SU-DHL-6 (cell line): ENCODE measurements around the gene FAM114A2.

Experiments used
- H2AFZ ChIP-seq: fragments of 200-600 bp; sonication (generic); 2 replicates; pipeline ENCODE4 v1.6.1; 2014; ENCODE audit warnings: low read depth, mild to moderate bottlenecking, moderate library complexity, mixed read lengths, antibody characterized with exemption, low read length; ENCODE audit not compliant: severe bottlenecking
- H3F3A ChIP-seq: fragments of 200-600 bp; shearing (Covaris generic); 2 replicates; pipeline ENCODE4 v1.6.0; 2016; ENCODE audit warnings: antibody characterized with exemption, mild to moderate bottlenecking; ENCODE audit not compliant: insufficient read depth
- H3K27ac ChIP-seq: fragments of 200-600 bp; sonication (generic); 2 replicates; pipeline ENCODE4 v1.5.1; 2016; ENCODE audit warnings: low read depth, mild to moderate bottlenecking, low read length, moderate library complexity, mixed read lengths
- H3K27me3 ChIP-seq: fragments of 200-600 bp; sonication (generic), shearing (Covaris generic); 2 replicates; pipeline ENCODE4 v1.6.0; 2014; ENCODE audit warnings: mild to moderate bottlenecking, low read length
- H3K36me3 ChIP-seq: fragments of 200-600 bp; sonication (generic); 2 replicates; pipeline ENCODE4 v1.6.1; 2014; ENCODE audit warnings: mild to moderate bottlenecking, low read length, mixed read lengths
- H3K4me2 ChIP-seq: fragments of 300-600, 200-600 bp; shearing (Covaris generic), sonication (generic); 2 replicates; pipeline ENCODE4 v1.6.0; 2014; ENCODE audit warnings: low read length, low read depth, mild to moderate bottlenecking; ENCODE audit not compliant: poor library complexity, severe bottlenecking
- H3K4me3 ChIP-seq: fragments of 200-600 bp; sonication (generic); 2 replicates; pipeline ENCODE4 v1.5.1; 2014; ENCODE audit warnings: antibody characterized with exemption, low read length, mild to moderate bottlenecking, mixed read lengths; ENCODE audit not compliant: insufficient read depth, poor library complexity, severe bottlenecking
- H3K79me2 ChIP-seq: fragments of 200-600 bp; sonication (generic); 2 replicates; pipeline ENCODE4 v1.6.1; 2014; ENCODE audit warnings: mild to moderate bottlenecking, low read length, moderate library complexity; ENCODE audit not compliant: insufficient read depth
- H3K9ac ChIP-seq: fragments of 200-600 bp; sonication (generic); 2 replicates; pipeline ENCODE4 v1.7.0; 2014; ENCODE audit warnings: mild to moderate bottlenecking, low read length
- H3K9me2 ChIP-seq: fragments of 200-600 bp; sonication (generic); replicated peaks from 2 replicates; pipeline ENCODE4 v1.6.1; 2014; ENCODE audit warnings: low read length; ENCODE audit not compliant: insufficient read depth
- H3K9me3 ChIP-seq: fragments of 200-600 bp; sonication (generic); 2 replicates; pipeline ENCODE4 v1.6.1; 2014; ENCODE audit warnings: low read length, mixed read lengths; ENCODE audit not compliant: insufficient read depth
- H4K20me1 ChIP-seq: fragments of 200-600 bp; sonication (generic); 2 replicates; pipeline ENCODE4 v1.6.1; 2014; ENCODE audit warnings: low read depth, mild to moderate bottlenecking, antibody characterized with exemption, low read length, moderate library complexity, mixed read lengths
- EZH2phosphoT487 ChIP-seq: fragments of 200-600 bp; sonication (generic), shearing (Covaris generic); conservative IDR thresholded peaks from 2 replicates; pipeline ENCODE4 v1.6.1; 2018; ENCODE audit warnings: mild to moderate bottlenecking, antibody characterized with exemption, low read length, moderate library complexity, mixed read lengths
- TF ChIP-seq, protein P1 (sequence below): fragments of 200-600 bp; sonication (generic); IDR thresholded peaks from one replicate; pipeline ENCODE4 v1.5.1; 2017; ENCODE audit warnings: antibody characterized with exemption, mild to moderate bottlenecking, low read length, moderate library complexity; ENCODE audit not compliant: insufficient read depth, poor library complexity, severe bottlenecking

Gene FAM114A2

DNA sequence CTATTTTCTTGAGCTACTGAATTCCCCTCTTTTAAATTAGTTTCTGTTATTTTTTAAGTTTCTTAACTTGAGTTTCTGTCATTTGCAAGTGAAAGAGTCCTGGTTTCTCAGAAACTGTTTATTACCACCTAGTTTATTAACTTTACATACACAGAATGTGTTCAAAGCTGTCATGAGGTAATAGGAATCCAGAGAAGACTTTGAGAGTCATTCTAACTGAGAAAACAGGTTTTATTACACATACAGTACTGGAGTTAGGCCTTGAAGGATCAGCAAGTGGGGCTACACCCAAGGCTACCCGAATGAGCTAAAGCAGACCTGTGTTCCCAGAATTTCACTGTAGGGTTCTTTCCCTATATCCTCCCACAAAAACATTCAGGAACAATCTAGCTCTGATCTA is 33.1 kb downstream of the FAM114A2 start:
- no peaks in the 10 kb centered on the region for H3K27me3 ChIP-seq
- H3K9me2 ChIP-seq, result no peaks in the 10 kb centered on the region
- H3K79me2 ChIP-seq, result no peaks in the 10 kb centered on the region
- H3K27ac ChIP-seq, result no peak overlapping the region
- no peaks in the 10 kb centered on the region for H3K9me3 ChIP-seq
- H3F3A ChIP-seq, result no peaks in the 10 kb centered on the region
- H3K4me3 ChIP-seq, result no peak overlapping the region
- H3K4me2 ChIP-seq, result no peak overlapping the region
- no peak overlapping the region for H2AFZ ChIP-seq
- H3K9ac ChIP-seq, result no peak overlapping the region
- no peaks in the 10 kb centered on the region for H3K36me3 ChIP-seq
- no peak for TF ChIP-seq EZH2phosphoT487
- TF ChIP-seq, protein P1, sequence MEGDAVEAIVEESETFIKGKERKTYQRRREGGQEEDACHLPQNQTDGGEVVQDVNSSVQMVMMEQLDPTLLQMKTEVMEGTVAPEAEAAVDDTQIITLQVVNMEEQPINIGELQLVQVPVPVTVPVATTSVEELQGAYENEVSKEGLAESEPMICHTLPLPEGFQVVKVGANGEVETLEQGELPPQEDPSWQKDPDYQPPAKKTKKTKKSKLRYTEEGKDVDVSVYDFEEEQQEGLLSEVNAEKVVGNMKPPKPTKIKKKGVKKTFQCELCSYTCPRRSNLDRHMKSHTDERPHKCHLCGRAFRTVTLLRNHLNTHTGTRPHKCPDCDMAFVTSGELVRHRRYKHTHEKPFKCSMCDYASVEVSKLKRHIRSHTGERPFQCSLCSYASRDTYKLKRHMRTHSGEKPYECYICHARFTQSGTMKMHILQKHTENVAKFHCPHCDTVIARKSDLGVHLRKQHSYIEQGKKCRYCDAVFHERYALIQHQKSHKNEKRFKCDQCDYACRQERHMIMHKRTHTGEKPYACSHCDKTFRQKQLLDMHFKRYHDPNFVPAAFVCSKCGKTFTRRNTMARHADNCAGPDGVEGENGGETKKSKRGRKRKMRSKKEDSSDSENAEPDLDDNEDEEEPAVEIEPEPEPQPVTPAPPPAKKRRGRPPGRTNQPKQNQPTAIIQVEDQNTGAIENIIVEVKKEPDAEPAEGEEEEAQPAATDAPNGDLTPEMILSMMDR, result no peak
- no peaks in the 10 kb centered on the region for H4K20me1 ChIP-seq

DNA sequence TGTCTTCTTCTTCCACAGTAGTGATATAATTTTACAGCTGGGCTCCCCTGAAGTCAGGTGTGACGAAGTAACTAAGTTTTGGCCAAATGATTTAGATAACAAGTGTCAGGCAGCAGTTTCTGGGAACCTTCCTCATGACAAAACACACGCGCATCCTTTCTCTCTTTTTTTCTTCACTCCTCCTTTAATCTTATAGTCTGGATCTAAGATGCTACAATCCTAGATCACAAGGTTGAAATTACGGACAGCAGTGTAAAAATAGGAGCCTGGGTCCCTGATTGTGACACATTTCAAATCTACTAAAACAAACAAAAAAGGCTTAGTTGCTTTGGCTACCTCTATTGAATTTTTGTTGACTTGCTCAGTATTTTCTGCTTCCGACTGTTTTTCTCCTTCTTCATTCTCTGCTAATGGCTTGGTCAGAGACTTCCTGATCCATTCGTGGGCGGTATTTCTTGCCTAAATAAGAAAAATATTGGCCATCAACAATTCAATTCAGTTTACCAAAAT is 36.1 kb downstream of the FAM114A2 start:
- no peaks in the 10 kb centered on the region for H3F3A ChIP-seq
- no peaks in the 10 kb centered on the region for H3K9me2 ChIP-seq
- H3K4me2 ChIP-seq, result no peak overlapping the region
- H3K27me3 ChIP-seq, result no peaks in the 10 kb centered on the region
- no peak for TF ChIP-seq EZH2phosphoT487
- TF ChIP-seq, protein P1, result no peak
- no peak overlapping the region for H3K9ac ChIP-seq
- H3K9me3 ChIP-seq, result no peaks in the 10 kb centered on the region
- no peaks in the 10 kb centered on the region for H3K36me3 ChIP-seq
- no peaks in the 10 kb centered on the region for H3K79me2 ChIP-seq
- H4K20me1 ChIP-seq, result no peaks in the 10 kb centered on the region
- no peak overlapping the region for H2AFZ ChIP-seq
- H3K27ac ChIP-seq, result no peak overlapping the region
- H3K4me3 ChIP-seq, result no peak overlapping the region

DNA sequence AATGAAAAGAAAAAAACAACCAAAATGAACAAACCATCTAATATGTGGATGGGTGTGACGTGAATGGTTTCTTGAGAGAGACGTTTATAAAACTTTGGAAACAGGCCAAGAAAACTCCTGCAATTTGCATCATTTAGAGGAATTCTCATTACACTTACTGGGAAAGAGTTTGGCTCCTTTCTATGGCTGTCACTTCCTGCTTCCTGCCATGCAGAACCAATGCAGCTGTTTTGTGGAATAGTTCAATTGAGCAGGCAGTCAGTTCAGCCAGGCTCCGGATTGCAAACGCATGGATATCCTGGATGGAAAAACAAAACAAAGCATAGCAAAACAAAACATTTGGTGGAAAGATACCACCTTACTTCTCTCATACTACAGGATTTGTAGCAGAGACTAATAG is 36.6 kb downstream of the FAM114A2 start:
- no peak overlapping the region for H3K4me3 ChIP-seq
- H3K36me3 ChIP-seq, result no peaks in the 10 kb centered on the region
- H3K79me2 ChIP-seq, result no peaks in the 10 kb centered on the region
- no peak overlapping the region for H2AFZ ChIP-seq
- H3K9me3 ChIP-seq, result no peaks in the 10 kb centered on the region
- no peaks in the 10 kb centered on the region for H3K27me3 ChIP-seq
- H3K27ac ChIP-seq, result no peak overlapping the region
- H3K9ac ChIP-seq, result no peak overlapping the region
- TF ChIP-seq, protein P1, result no peak
- no peak for TF ChIP-seq EZH2phosphoT487
- no peaks in the 10 kb centered on the region for H4K20me1 ChIP-seq
- no peaks in the 10 kb centered on the region for H3F3A ChIP-seq
- no peaks in the 10 kb centered on the region for H3K9me2 ChIP-seq
- H3K4me2 ChIP-seq, result no peak overlapping the region

- no peak overlapping the region for H2AFZ ChIP-seq
- H3K27ac ChIP-seq, result no peak overlapping the region
- TF ChIP-seq, protein P1, result no peak
- TF ChIP-seq EZH2phosphoT487, result no peak
- H4K20me1 ChIP-seq, result no peaks in the 10 kb centered on the region
- H3F3A ChIP-seq, result no peaks in the 10 kb centered on the region
- no peaks in the 10 kb centered on the region for H3K9me3 ChIP-seq
- no peaks in the 10 kb centered on the region for H3K79me2 ChIP-seq
- H3K4me3 ChIP-seq, result no peak overlapping the region
- no peaks in the 10 kb centered on the region for H3K36me3 ChIP-seq
- no peaks in the 10 kb centered on the region for H3K9me2 ChIP-seq
- no peak overlapping the region for H3K9ac ChIP-seq
- H3K27me3 ChIP-seq, result no peaks in the 10 kb centered on the region
- no peak overlapping the region for H3K4me2 ChIP-seq
Measured at GRCh38 chr5:154000703-154001102, 38.0 kb downstream of the FAM114A2 start.
